HL-60 (cell line): ENCODE measurements around the gene FAR1.

ENCODE experiments used
- POLR2AphosphoS5 ChIP-seq: IDR thresholded peaks from 2 replicates; pipeline ENCODE4 v1.6.1; 2012; ENCODE audit warnings: low read depth
- TF ChIP-seq, protein P1 (sequence below): IDR thresholded peaks from one replicate; pipeline ENCODE4 v1.5.1; 2011; ENCODE audit warnings: low read length, control low read depth, inconsistent platforms; ENCODE audit not compliant: insufficient read depth

DNA sequence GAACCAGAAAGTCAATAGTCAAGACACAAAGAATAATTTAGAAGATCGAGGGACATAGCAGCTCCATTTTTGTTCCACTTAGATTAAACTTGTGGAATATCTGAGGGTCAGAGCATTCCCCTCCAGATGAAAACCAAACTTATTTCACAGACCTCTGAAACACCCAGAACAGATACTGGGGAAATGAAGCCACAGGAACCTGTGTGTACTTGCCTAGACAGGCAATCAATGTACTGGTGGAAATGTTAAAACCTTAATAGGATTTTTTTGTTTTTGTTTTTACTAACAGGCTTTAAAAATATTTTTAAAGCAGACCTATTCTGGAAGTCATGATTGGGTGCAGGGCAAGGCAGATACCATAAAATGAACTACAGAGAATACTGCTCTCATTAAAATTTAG lies 4.1 kb upstream of the FAR1 start:
- TF ChIP-seq, protein P1, sequence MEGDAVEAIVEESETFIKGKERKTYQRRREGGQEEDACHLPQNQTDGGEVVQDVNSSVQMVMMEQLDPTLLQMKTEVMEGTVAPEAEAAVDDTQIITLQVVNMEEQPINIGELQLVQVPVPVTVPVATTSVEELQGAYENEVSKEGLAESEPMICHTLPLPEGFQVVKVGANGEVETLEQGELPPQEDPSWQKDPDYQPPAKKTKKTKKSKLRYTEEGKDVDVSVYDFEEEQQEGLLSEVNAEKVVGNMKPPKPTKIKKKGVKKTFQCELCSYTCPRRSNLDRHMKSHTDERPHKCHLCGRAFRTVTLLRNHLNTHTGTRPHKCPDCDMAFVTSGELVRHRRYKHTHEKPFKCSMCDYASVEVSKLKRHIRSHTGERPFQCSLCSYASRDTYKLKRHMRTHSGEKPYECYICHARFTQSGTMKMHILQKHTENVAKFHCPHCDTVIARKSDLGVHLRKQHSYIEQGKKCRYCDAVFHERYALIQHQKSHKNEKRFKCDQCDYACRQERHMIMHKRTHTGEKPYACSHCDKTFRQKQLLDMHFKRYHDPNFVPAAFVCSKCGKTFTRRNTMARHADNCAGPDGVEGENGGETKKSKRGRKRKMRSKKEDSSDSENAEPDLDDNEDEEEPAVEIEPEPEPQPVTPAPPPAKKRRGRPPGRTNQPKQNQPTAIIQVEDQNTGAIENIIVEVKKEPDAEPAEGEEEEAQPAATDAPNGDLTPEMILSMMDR, result no peak
- no peak for TF ChIP-seq POLR2AphosphoS5
